Choroid plexus epithelial cell (primary cell): ENCODE measurements around the gene MBP.

ENCODE experiments used
- DNase-seq: peaks from one replicate; pipeline ENCODE4 v3.0.0-alpha.2; 2010; ENCODE audit warnings: low read depth
- H3K4me3 ChIP-seq: 2 replicates; pipeline ENCODE4 v1.5.1; 2011; ENCODE audit warnings: low read depth, mild to moderate bottlenecking, control low read depth, low read length, moderate library complexity
- CTCF ChIP-seq: conservative IDR thresholded peaks from 2 replicates; pipeline ENCODE4 v1.5.1; 2011; ENCODE audit warnings: low read depth, mild to moderate bottlenecking, control low read depth, inconsistent platforms, low read length, moderate library complexity

The MBP gene

GRCh38 chr18:77100751-77101355, 31.7 kb downstream of the MBP start:
- no peak for TF ChIP-seq CTCF
- no peak overlapping the region for H3K4me3 ChIP-seq
- no peak for DNase-seq

- no peak overlapping the region for H3K4me3 ChIP-seq
- TF ChIP-seq CTCF, result no peak
- DNase-seq, result no peak
These were observed 32.9 kb downstream of the MBP start for GRCh38 chr18:77099485-77100370.

GRCh38 chr18:77098538-77099174, 33.9 kb downstream of the MBP start:
- no peak for TF ChIP-seq CTCF
- H3K4me3 ChIP-seq, result peak overlapping the region; percentile 6
- DNase-seq, result peak; percentile 37

GRCh38 chr18:77098029-77098428, 34.6 kb downstream of the MBP start:
- H3K4me3 ChIP-seq, result peak overlapping the region; percentile 6
- TF ChIP-seq CTCF, result no peak
- peak; percentile 85 for DNase-seq

- no peak for DNase-seq
- no peak for TF ChIP-seq CTCF
These were observed 35.4 kb downstream of the MBP start for GRCh38 chr18:77096936-77097886.

GRCh38 chr18:77095391-77096371, 36.9 kb downstream of the MBP start:
- no peak overlapping the region for H3K4me3 ChIP-seq
- no peak for TF ChIP-seq CTCF
- no peak for DNase-seq

More at GRCh38 chr18:77096936-77097886, 35.4 kb downstream of the MBP start:
- H3K4me3 ChIP-seq, result no peak overlapping the region
